AG04450 (cell line): ENCODE measurements around the gene FOXO1. TPM values are rescaled to one million over a fixed set of nuclear protein-coding genes. Genes with fewer than 3 reads are reported as not detected.

Source experiments
- CTCF ChIA-PET: fragments of 300-600, 350-600 bp; formaldehyde crosslinking; extraction: SDS; loops from one replicate; lab custom pipeline; 2022; ENCODE audit warnings: antibody characterized with exemption, inconsistent platforms; lab: Charles Lee
- POLR2A ChIA-PET: fragments of 350-600 bp; formaldehyde crosslinking; extraction: SDS; loops from one replicate; lab custom pipeline; 2021; ENCODE audit warnings: antibody characterized with exemption, inconsistent platforms; lab: Yijun Ruan, JAX
- DNase-seq: peaks from one replicate; pipeline ENCODE4 v3.0.0-alpha.2; 2011; ENCODE audit warnings: low read depth, low spot score
- H3K27ac ChIP-seq: one replicate; pipeline ENCODE4 v1.5.1; 2012; ENCODE audit warnings: low read depth, low read length, control low read depth
- H3K27me3 ChIP-seq: one replicate; pipeline ENCODE4 v1.6.0; 2012; ENCODE audit warnings: low read length; ENCODE audit not compliant: control insufficient read depth, insufficient read depth
- H3K4me3 ChIP-seq: 2 replicates; pipeline ENCODE4 v1.5.1; 2011; ENCODE audit warnings: mild to moderate bottlenecking, low read depth, low read length, control low read depth
- H3K9me3 ChIP-seq: 2 replicates; pipeline ENCODE4 v1.5.1; 2012; ENCODE audit warnings: low read length; ENCODE audit not compliant: control insufficient read depth, insufficient read depth
- polyA plus RNA-seq: library from polyadenylated mRNA; depleted of rRNA; stranded (reverse); fragments of >200 nt; gene quantifications from 2 replicates; pipeline ENCODE4 v1.2.3, GENCODE V29; 2011
- TF ChIP-seq, protein P1 (sequence below): IDR thresholded peaks from 2 replicates; pipeline ENCODE4 v1.5.1; 2011; ENCODE audit warnings: low read depth, low read length, control low read depth, inconsistent platforms

Gene FOXO1
- polyA plus RNA-seq, 1 experiment: 0.19 TPM

- TF ChIP-seq, protein P1, sequence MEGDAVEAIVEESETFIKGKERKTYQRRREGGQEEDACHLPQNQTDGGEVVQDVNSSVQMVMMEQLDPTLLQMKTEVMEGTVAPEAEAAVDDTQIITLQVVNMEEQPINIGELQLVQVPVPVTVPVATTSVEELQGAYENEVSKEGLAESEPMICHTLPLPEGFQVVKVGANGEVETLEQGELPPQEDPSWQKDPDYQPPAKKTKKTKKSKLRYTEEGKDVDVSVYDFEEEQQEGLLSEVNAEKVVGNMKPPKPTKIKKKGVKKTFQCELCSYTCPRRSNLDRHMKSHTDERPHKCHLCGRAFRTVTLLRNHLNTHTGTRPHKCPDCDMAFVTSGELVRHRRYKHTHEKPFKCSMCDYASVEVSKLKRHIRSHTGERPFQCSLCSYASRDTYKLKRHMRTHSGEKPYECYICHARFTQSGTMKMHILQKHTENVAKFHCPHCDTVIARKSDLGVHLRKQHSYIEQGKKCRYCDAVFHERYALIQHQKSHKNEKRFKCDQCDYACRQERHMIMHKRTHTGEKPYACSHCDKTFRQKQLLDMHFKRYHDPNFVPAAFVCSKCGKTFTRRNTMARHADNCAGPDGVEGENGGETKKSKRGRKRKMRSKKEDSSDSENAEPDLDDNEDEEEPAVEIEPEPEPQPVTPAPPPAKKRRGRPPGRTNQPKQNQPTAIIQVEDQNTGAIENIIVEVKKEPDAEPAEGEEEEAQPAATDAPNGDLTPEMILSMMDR: no peak
- CTCF ChIA-PET: interaction anchor here (0.6 to 0.7 kb wide), 2 partner anchors 515 to 1549 kb away, joined by 3 to 7 read pairs; no protein-coding TSS in a partner anchor
- no peak for DNase-seq
- no peak overlapping the region for H3K27ac ChIP-seq
- no peaks in the 10 kb centered on the region for H3K9me3 ChIP-seq
- no peaks in the 10 kb centered on the region for H3K27me3 ChIP-seq
- H3K4me3 ChIP-seq: no peak overlapping the region
- POLR2A ChIA-PET: no interaction called here
These were observed 26.5 kb upstream of the FOXO1 start for GRCh38 chr13:40692946-40693345.

GRCh38 chr13:40688781-40689180 lies 22.3 kb upstream of the FOXO1 start:
- ChIA-PET CTCF (interaction anchor here (0.8 kb wide), 1 partner anchor 623 kb away, joined by 4 read pairs; no protein-coding TSS in a partner anchor), POLR2A (interaction anchor here (0.7 kb wide), 1 partner anchor 14 kb away, joined by 7 read pairs; no protein-coding TSS in a partner anchor)
- H3K9me3 ChIP-seq: no peaks in the 10 kb centered on the region
- DNase-seq: no peak
- TF ChIP-seq, protein P1: no peak
- no peak overlapping the region for H3K4me3 ChIP-seq
- no peak overlapping the region for H3K27ac ChIP-seq
- H3K27me3 ChIP-seq: no peaks in the 10 kb centered on the region

DNA sequence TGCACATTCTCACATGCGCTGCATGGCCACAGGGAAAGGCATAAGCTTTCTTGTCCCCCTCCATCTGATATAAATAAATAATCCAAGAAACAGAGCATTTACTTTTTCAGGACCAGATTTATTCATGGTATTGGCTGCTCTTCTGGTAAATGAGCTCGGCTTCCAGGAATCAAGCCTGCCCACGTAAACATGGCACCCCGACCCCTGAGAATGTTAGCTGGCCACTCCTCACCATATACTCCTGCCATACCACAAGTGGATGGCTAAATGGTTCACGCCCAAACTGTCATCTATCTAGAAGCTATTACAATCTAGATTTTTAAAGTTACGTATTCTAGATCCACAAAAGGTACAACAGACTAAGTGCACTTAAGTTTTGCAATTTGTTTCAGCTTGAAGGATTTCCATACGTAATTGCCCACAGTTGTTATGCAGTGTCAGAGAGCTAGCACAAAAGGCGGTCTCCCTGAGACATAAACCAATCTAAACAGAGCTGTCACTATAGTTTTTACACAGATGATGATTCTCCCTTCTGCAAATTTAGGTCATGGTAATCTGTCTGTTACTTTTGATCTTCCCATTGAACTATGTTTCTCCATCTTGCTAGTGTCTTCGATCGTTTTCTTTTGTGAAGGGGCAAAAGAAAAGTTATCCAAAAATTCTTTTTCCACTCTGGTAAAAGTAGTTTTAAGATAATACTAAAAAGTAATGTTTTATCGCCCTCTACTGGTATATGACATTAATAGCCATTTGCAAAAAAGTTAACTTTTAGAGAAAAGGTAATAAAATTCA lies 16.2 kb upstream of the FOXO1 start:
- POLR2A ChIA-PET: interaction anchor here (1.0 kb wide), 1 partner anchor 614 kb away, joined by 3 read pairs; no protein-coding TSS in a partner anchor

GRCh38 chr13:40681341-40682146 lies 15.1 kb upstream of the FOXO1 start:
- ChIA-PET CTCF (interaction anchor here (0.9 to 9.1 kb wide), 12 partner anchors 9 to 1065 kb away, joined by 3 to 138 read pairs (median 7); no protein-coding TSS in a partner anchor), POLR2A (no interaction called here)
- H3K27me3 ChIP-seq: no peaks in the 10 kb centered on the region
- H3K4me3 ChIP-seq: no peak overlapping the region
- TF ChIP-seq, protein P1: no peak
- H3K27ac ChIP-seq: no peak overlapping the region
- no peaks in the 10 kb centered on the region for H3K9me3 ChIP-seq
- no peak for DNase-seq

More for the DNA sequence above, 16.2 kb upstream of the FOXO1 start:
- Histone ChIP-seq H3K27ac (no peak overlapping the region), H3K4me3 (no peak overlapping the region), H3K27me3 (no peaks in the 10 kb centered on the region), H3K9me3 (no peaks in the 10 kb centered on the region)
- CTCF ChIA-PET: interaction anchor here (0.5 to 9.1 kb wide), 15 partner anchors 10 to 1066 kb away, joined by 3 to 138 read pairs (median 6); no protein-coding TSS in a partner anchor
- TF ChIP-seq, protein P1: peak; percentile 53
- DNase-seq: no peak
